Jurkat, Clone E6-1 (cell line): ENCODE results near the gene SUPT3H.
"Not testable (repeated sequence)": the region's sequence is repeated elsewhere in the genome, so short reads cannot be mapped to it uniquely, and the experiment has no call there.

Source experiments
- DNase-seq: peaks from one replicate; pipeline ENCODE4 v3.0.0-alpha.2; 2011; ENCODE audit warnings: low read depth, low spot score
- H3K4me3 ChIP-seq: 2 replicates; pipeline ENCODE4 v1.5.1; 2011; ENCODE audit warnings: mild to moderate bottlenecking, low read length, control low read depth, moderate library complexity

SUPT3H gene

GRCh38 chr6:45286707-45287106 lies 91.0 kb downstream of the SUPT3H start:
- not testable (repeated sequence) for DNase-seq, H3K4me3 ChIP-seq

DNA sequence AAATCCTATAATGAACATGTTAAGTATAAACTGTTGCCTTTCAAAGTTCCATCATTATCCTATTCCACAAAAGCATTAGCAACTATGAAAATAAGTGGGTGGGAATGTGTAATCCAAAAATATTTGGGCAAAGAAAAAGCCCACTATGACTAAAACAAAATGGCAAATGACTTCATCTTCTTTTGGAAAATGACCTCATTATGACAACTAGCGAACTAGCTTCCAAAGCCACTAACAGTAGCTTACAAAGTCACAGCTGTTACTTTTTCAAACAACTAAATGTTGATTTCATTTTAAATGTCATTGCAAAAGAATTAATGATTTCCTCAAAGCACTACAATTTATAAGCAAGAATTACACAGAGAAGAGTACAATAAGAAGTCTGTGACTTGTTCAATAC lies 99.4 kb downstream of the SUPT3H start:
- no peak overlapping the region for H3K4me3 ChIP-seq
- no peak for DNase-seq

DNA sequence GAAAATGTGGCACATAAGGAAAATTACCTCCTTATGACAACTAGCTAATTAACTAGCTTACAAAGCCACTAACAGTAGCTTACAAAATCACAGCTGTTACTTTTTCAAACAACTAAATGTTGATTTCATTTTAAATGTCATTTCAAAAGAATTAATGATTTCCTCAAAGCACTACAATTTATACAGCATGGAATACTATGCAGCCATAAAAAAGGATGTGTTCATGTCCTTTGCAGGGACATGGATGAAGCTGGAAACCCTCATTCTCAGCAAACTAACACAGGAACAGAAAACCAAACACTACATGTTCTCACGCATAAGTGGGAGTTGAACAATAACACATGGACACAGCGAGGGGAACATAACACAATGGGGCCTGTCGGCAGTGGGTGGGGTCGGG lies 100.0 kb downstream of the SUPT3H start:
- not testable (repeated sequence) for DNase-seq

DNA sequence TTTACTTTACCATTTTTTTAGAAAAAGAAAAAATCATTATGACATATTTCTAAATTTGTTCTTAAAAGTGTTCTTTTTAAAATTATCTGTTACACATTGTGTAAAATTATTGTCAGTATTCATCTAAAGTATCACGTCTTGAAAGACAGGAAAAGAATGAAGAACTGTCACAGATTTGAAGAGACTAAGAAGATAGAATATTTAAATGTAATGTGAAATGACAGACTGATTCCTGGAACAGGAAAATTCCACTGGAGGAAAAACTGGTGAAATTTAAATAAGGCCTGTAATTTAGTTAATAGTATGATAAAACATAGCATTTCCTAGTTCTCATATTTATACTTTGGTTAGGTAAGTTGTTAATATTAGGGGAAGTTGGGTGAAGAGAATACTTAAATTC lies 102.4 kb downstream of the SUPT3H start:
- no peak for DNase-seq
- H3K4me3 ChIP-seq = no peak overlapping the region

More for the DNA sequence above, 100.0 kb downstream of the SUPT3H start:
- H3K4me3 ChIP-seq = not testable (repeated sequence)

- H3K4me3 ChIP-seq = no peak overlapping the region
- no peak for DNase-seq
Observed at GRCh38 chr6:45272626-45273025, 105.1 kb downstream of the SUPT3H start.

GRCh38 chr6:45265246-45265645 lies 112.5 kb downstream of the SUPT3H start:
- H3K4me3 ChIP-seq = no peak overlapping the region
- DNase-seq = no peak

- no peak overlapping the region for H3K4me3 ChIP-seq
Observed at GRCh38 chr6:45260696-45261095, 117.0 kb downstream of the SUPT3H start.

DNA sequence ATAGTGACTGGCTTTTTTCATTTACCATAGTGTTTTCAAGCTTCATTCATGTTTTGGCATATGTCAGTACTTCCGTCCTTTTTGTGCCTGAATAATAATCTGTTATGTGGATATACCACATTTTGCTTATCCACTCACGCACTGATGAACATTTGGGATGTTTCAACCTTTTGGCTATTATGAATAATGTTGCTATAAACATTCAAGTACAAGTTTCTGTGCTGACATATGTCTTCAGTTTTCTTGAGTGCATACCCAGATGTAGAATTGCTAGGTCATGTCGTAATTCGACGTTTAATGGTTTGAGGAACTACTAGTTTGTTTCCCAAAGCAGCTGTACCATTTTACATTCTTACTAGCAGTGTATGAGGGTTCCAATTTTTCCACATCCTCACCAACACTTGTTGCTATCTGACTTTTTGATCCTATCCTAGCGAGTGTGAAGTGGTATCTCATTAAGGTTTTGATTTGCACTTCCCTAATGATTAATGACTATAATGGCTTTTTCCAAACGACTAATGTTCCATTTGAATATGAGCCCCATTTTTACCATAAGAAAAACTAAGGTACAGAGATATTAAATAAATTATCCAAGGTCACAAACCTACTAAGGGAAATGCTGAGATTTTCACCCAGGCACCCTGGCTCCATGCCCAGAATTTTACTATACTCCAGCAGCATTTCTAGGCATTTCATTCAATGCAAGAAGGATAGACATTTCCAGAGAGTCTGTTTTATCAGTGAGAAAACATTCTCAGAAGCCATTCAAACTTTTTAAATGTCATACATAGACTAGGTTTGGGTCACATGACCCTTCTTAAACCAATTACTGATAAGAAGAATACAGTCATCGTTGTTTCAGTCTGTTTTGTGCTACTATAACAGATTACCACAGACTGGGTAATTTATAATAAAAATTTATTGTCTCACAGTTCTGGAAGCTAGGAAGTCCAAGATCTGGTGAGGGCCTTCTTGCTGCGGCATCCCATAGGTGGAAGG lies 120.7 kb downstream of the SUPT3H start:
- no peak overlapping the region for H3K4me3 ChIP-seq
- DNase-seq = no peak

More at GRCh38 chr6:45260696-45261095, 117.0 kb downstream of the SUPT3H start:
- no peak for DNase-seq

GRCh38 chr6:45255434-45255833 lies 122.3 kb downstream of the SUPT3H start:
- DNase-seq = no peak
- no peak overlapping the region for H3K4me3 ChIP-seq

DNA sequence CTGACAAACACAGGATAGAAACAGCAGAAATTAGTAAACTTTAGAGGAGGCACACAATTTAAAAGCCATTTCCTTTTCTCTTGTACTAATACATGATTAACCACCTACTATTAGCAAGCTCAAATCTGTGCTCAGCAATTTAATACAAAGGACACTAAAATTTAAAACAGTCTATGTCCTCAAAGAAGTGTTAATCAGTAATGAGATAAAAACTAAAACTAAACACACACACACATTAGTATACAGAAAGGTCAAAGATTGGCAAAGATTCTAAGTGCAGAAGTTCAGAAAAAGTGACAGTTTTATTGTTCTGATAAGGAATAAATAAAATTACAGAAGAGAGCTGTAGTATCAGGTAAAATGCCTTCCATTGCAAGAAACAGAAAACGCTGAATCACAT lies 123.5 kb downstream of the SUPT3H start:
- no peak for DNase-seq
- H3K4me3 ChIP-seq = no peak overlapping the region

- H3K4me3 ChIP-seq = no peak overlapping the region
- DNase-seq = no peak
Observed at GRCh38 chr6:45253453-45253852, 124.3 kb downstream of the SUPT3H start.

DNA sequence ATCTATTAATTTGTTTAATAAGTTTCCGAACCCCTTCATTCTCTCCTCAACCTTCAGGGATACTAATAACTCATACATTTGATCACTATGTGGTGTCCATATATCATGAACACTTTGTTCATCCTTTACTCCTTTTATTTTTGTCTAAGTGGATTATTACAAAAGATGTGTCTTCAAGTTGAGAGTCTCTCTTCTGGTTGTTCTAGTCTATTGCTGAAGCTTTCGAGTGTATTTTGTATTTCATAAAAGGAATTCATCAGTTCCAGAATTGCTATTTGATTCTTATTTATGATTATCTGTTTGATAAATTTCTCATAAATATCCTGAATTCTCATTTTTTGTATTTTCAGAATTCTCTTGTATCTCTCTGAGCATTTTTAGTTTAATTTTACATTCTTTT lies 146.1 kb downstream of the SUPT3H start:
- no peak for DNase-seq
- no peak overlapping the region for H3K4me3 ChIP-seq

DNA sequence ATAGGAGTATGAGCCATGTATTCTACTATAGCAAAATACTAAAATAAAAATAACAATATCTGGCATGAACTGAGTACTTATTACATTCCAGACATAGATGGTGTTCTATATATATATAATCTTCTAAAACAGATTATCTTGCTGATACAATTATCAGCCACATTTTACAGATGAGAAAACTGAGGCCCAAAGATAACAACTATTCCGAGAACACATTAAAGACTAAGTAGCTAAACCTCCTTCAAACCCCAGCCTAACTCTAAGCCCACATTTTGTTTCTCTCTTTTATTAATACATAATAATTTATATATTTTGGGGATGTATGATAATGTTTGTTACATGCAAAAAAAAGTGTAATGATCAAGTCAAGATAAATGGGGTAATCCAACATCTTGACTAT lies 148.3 kb downstream of the SUPT3H start:
- no peak for DNase-seq
- no peak overlapping the region for H3K4me3 ChIP-seq

DNA sequence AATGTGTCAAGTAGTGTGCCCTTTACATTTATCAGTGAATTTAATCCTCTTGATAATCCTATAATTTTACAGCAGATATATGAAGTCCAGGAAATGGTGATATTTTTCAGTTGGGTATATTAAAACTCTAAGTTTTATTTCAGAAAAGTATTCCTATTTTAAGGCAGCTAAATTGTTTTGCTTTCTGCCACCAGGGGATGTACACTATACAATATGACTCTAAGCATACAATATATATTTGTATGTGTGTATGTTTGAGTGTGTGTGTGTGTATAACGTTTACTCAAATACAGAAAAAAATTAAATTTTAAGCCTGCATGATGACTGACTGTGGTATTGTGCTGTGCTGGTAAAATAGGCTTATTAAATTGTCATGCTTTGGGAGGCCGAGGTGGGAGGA lies 151.7 kb downstream of the SUPT3H start:
- no peak for DNase-seq
- H3K4me3 ChIP-seq = no peak overlapping the region

- no peak overlapping the region for H3K4me3 ChIP-seq
- DNase-seq = no peak
Observed at GRCh38 chr6:45222380-45222779, 155.4 kb downstream of the SUPT3H start.

- no peak overlapping the region for H3K4me3 ChIP-seq
- no peak for DNase-seq
Observed at GRCh38 chr6:45215759-45216158, 162.0 kb downstream of the SUPT3H start.

GRCh38 chr6:45212976-45213375 lies 164.8 kb downstream of the SUPT3H start:
- H3K4me3 ChIP-seq = no peak overlapping the region
- peak; percentile 55 for DNase-seq

DNA sequence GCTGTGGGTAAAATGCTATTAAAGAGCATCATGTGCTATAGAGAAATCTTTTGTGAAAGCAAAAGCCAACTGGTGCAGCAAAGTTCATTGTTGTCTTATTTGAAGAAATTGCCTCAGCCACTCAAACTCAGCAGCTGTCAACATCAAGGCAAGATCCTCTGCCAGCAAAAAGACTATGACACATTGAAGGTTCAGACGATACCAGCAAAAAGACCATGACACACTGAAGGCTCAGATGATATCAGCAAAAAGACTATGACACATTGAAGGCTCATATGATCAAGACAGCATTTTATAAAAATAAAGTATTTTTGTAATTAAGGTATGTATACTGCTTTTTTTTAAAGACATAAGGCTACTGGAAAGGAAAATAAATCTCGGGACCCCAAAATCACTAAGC lies 168.0 kb downstream of the SUPT3H start:
- no peak overlapping the region for H3K4me3 ChIP-seq
- DNase-seq = no peak

DNA sequence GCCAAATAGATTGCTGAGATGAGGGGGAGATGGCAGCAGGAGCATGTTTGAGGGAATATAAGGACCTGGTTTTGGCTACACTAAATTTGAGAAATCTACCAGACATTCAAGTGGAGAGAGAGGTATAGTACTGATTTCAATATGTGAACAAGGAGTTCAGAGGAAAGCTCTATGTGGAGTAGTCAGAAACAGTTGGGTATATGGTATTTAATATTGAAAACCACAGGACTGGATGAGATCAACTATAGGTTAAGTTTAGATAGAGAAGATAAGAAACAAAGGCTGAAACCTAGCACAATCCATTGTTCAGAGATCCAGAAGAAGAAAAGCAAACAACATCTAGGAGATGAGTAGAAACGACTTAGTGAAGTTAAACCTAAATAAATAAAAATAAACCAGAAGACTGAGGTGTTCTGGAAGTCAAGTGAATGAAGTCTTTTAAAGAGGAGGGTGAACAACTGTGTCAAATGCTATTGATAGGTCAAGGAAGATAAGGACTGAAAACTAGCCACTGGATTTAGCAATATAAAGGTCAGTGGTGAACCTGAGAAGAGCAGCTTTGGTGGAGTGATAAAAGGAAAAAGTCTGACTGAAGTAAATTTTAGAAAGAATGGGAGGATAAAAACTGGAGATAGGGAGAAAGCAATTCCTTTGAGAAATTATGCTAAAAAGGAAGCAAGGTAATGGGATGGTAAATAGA lies 170.8 kb downstream of the SUPT3H start:
- H3K4me3 ChIP-seq = no peak overlapping the region
- peak; percentile 37 for DNase-seq

- no peak overlapping the region for H3K4me3 ChIP-seq
Observed at GRCh38 chr6:45201484-45201883, 176.2 kb downstream of the SUPT3H start.

More at GRCh38 chr6:45201484-45201883, 176.2 kb downstream of the SUPT3H start:
- no peak for DNase-seq
